Mesenchymal stem cell (in vitro differentiated cells and primary cell): ENCODE results near the gene SHANK3.
A peak's percentile ranks its signal among the peaks of the same experiment; 100 is the strongest.

Source experiments
- DNase-seq: peaks from one replicate; pipeline ENCODE4 v3.0.0-alpha.2; 2013
- H2AFZ ChIP-seq: one replicate; pipeline ENCODE4 v1.6.1; 2013; ENCODE audit warnings: low read depth, mild to moderate bottlenecking, control low read depth, inconsistent platforms, low read length, moderate library complexity
- H2AK5ac ChIP-seq: 2 replicates; pipeline ENCODE4 v1.6.1; 2013; ENCODE audit warnings: low read length, moderate library complexity, mild to moderate bottlenecking, inconsistent platforms; ENCODE audit not compliant: severe bottlenecking
- H2BK120ac ChIP-seq: one replicate; pipeline ENCODE4 v1.6.1; 2013; ENCODE audit warnings: low read depth, mild to moderate bottlenecking, inconsistent platforms, low read length, moderate library complexity
- H2BK12ac ChIP-seq, 2 experiments: one replicate each; pipeline ENCODE4 v1.6.1; 2013; ENCODE audit warnings: inconsistent platforms in 2 of 2, low read length in 2 of 2, mild to moderate bottlenecking in 2 of 2, moderate library complexity in 2 of 2, control low read depth in 1 of 2
- H2BK15ac ChIP-seq: one replicate; pipeline ENCODE4 v1.6.1; 2013; ENCODE audit warnings: mild to moderate bottlenecking, low read depth, inconsistent platforms; ENCODE audit not compliant: poor library complexity, severe bottlenecking
- H2BK5ac ChIP-seq: 2 replicates; pipeline ENCODE4 v1.6.1; 2013; ENCODE audit warnings: low read depth, mild to moderate bottlenecking, low read length, control low read depth, inconsistent platforms; ENCODE audit not compliant: poor library complexity, severe bottlenecking
- H3K14ac ChIP-seq, 2 experiments: one replicate each; pipeline ENCODE4 v1.6.1; 2013; ENCODE audit warnings: inconsistent platforms in 2 of 2, low read length in 2 of 2, control low read depth in 1 of 2, mild to moderate bottlenecking in 1 of 2, moderate library complexity in 1 of 2
- H3K18ac ChIP-seq, 2 experiments: one replicate each; pipeline ENCODE4 v1.6.1; 2013; ENCODE audit warnings: inconsistent platforms in 2 of 2, low read length in 2 of 2, control low read depth in 1 of 2, low read depth in 1 of 2, mild to moderate bottlenecking in 1 of 2
- H3K23ac ChIP-seq, 2 experiments: one replicate each; pipeline ENCODE4 v1.6.1; 2013; ENCODE audit warnings: inconsistent platforms in 2 of 2, low read length in 2 of 2, mild to moderate bottlenecking in 2 of 2, moderate library complexity in 2 of 2, control low read depth in 1 of 2
- H3K27ac ChIP-seq: 2 replicates; pipeline ENCODE4 v1.5.1; 2013; ENCODE audit warnings: mild to moderate bottlenecking, moderate library complexity, low read length, control low read depth, inconsistent platforms; ENCODE audit not compliant: poor library complexity, severe bottlenecking
- H3K27me3 ChIP-seq, 2 experiments: 2 replicates each; pipeline versions ENCODE4 v1.6.1 to v1.7.0; 2013; ENCODE audit warnings: low read length in 2 of 2, mild to moderate bottlenecking in 2 of 2, moderate library complexity in 2 of 2, control low read depth in 1 of 2, inconsistent platforms in 1 of 2; ENCODE audit not compliant: control insufficient read depth in 1 of 2, insufficient read depth in 1 of 2
- H3K36me3 ChIP-seq, 2 experiments: 2 replicates each; pipeline versions ENCODE4 v1.6.1 to v1.7.0; 2013; ENCODE audit warnings: low read length in 2 of 2, control low read depth in 1 of 2, inconsistent platforms in 1 of 2, low read depth in 1 of 2, mild to moderate bottlenecking in 1 of 2; ENCODE audit not compliant: insufficient read depth in 2 of 2, control insufficient read depth in 1 of 2
- H3K4ac ChIP-seq, 2 experiments: one replicate each; pipeline ENCODE4 v1.6.1; 2013; ENCODE audit warnings: inconsistent platforms in 2 of 2, low read length in 2 of 2, mild to moderate bottlenecking in 2 of 2, moderate library complexity in 2 of 2, control low read depth in 1 of 2, low read depth in 1 of 2
- H3K4me1 ChIP-seq: 2 replicates; pipeline ENCODE4 v1.6.1; 2013; ENCODE audit warnings: low read depth, low read length, control low read depth; ENCODE audit not compliant: control insufficient read depth, insufficient read depth
- H3K4me2 ChIP-seq: 2 replicates; pipeline ENCODE4 v1.6.1; 2013; ENCODE audit warnings: low read length, mild to moderate bottlenecking, inconsistent platforms; ENCODE audit not compliant: poor library complexity, severe bottlenecking
- H3K4me3 ChIP-seq, 2 experiments: 2 replicates each; pipeline versions ENCODE4 v1.5.1 to v1.7.0; 2013; ENCODE audit warnings: low read length in 2 of 2, mild to moderate bottlenecking in 2 of 2, control low read depth in 1 of 2, low read depth in 1 of 2; ENCODE audit not compliant: insufficient read depth in 1 of 2
- H3K79me1 ChIP-seq: replicated peaks from 2 replicates; pipeline ENCODE4 v1.6.1; 2013; ENCODE audit warnings: mild to moderate bottlenecking, control low read depth, low read length, inconsistent platforms; ENCODE audit not compliant: poor library complexity, severe bottlenecking
- H3K9ac ChIP-seq: 2 replicates; pipeline ENCODE4 v1.7.0; 2013; ENCODE audit warnings: mild to moderate bottlenecking, low read length, moderate library complexity
- H3K9me3 ChIP-seq: 2 replicates; pipeline ENCODE4 v1.7.0; 2013; ENCODE audit warnings: mild to moderate bottlenecking, low read length; ENCODE audit not compliant: control insufficient read depth
- H4K8ac ChIP-seq: one replicate; pipeline ENCODE4 v1.6.1; 2013; ENCODE audit warnings: inconsistent platforms, mild to moderate bottlenecking, low read length, moderate library complexity
- H4K91ac ChIP-seq: one replicate; pipeline ENCODE4 v1.6.1; 2013; ENCODE audit warnings: mild to moderate bottlenecking, low read length, inconsistent platforms
- WGBS: methylation state at CpG from one replicate; pipeline ENCODE4 v1.1.7; 2013; ENCODE audit warnings: mixed read lengths; 5-methylcytosine and 5-hydroxymethylcytosine counted together

The SHANK3 gene

GRCh38 chr22:50676661-50677492 lies 4.3 kb downstream of the SHANK3 start:
- no peak overlapping the region for H2BK15ac ChIP-seq
- H3K14ac ChIP-seq, result no peak overlapping the region
- H2BK120ac ChIP-seq, result no peak overlapping the region
- H3K18ac ChIP-seq, result no peak overlapping the region
- no peak overlapping the region for H2BK5ac ChIP-seq
- no peak overlapping the region for H3K4me2 ChIP-seq
- H3K4ac ChIP-seq, result no peak overlapping the region
- peaks cover 37 to 42% of the 10 kb centered on the region in 2 experiments for H3K27me3 ChIP-seq
- H3K9me3 ChIP-seq, result no peaks in the 10 kb centered on the region
- no peak overlapping the region for H3K27ac ChIP-seq
- no peak overlapping the region for H4K8ac ChIP-seq
- no peak overlapping the region for H3K23ac ChIP-seq
- no peak for DNase-seq
- 89% methylated on average over 10 of the region's 10 CpGs for WGBS
- no peak overlapping the region for H2AK5ac ChIP-seq
- no peak overlapping the region for H2BK12ac ChIP-seq
- no peak overlapping the region for H3K9ac ChIP-seq
- H2AFZ ChIP-seq, result no peak overlapping the region
- H3K36me3 ChIP-seq, result peaks cover 0 to 7% of the 10 kb centered on the region in 2 experiments
- H3K4me3 ChIP-seq, result no peak overlapping the region
- H3K4me1 ChIP-seq, result peaks cover 20% of the 10 kb centered on the region
- no peak overlapping the region for H4K91ac ChIP-seq
- H3K79me1 ChIP-seq, result no peaks in the 10 kb centered on the region

- Histone ChIP-seq H4K91ac (no peak overlapping the region), H3K79me1 (no peaks in the 10 kb centered on the region), H2AFZ (no peak overlapping the region), H3K4me2 (no peak overlapping the region), H2BK120ac (no peak overlapping the region), H3K18ac (no peak overlapping the region), H2BK12ac (no peak overlapping the region), H3K36me3 (peaks cover 0 to 7% of the 10 kb centered on the region in 2 experiments), H3K27ac (no peak overlapping the region), H3K27me3 (peaks cover 31 to 35% of the 10 kb centered on the region in 2 experiments), H3K14ac (no peak overlapping the region), H4K8ac (no peak overlapping the region), H3K4me3 (no peak overlapping the region), H3K4me1 (peaks cover 18% of the 10 kb centered on the region), H3K9me3 (no peaks in the 10 kb centered on the region), H3K4ac (no peak overlapping the region), H2AK5ac (no peak overlapping the region), H2BK5ac (no peak overlapping the region), H3K23ac (no peak overlapping the region), H3K9ac (no peak overlapping the region), H2BK15ac (no peak overlapping the region)
- DNase-seq, result no peak
- WGBS, result 85% methylated on average over 13 of the region's 13 CpGs
Measured at GRCh38 chr22:50677493-50678217, 5.0 kb downstream of the SHANK3 start.

- WGBS, result 97% methylated on average over 17 of the region's 17 CpGs
- H3K23ac ChIP-seq, result no peak overlapping the region
Measured at GRCh38 chr22:50678218-50678650, 5.6 kb downstream of the SHANK3 start.

More at GRCh38 chr22:50678218-50678650, 5.6 kb downstream of the SHANK3 start:
- H3K4me1 ChIP-seq, result peaks cover 16% of the 10 kb centered on the region
- no peaks in the 10 kb centered on the region for H3K9me3 ChIP-seq
- H3K27ac ChIP-seq, result no peak overlapping the region
- H2BK12ac ChIP-seq, result no peak overlapping the region
- H3K36me3 ChIP-seq, result peaks cover 0 to 7% of the 10 kb centered on the region in 2 experiments
- peaks cover 26 to 29% of the 10 kb centered on the region in 2 experiments for H3K27me3 ChIP-seq
- H2AK5ac ChIP-seq, result no peak overlapping the region
- no peak overlapping the region for H3K9ac ChIP-seq
- H3K18ac ChIP-seq, result no peak overlapping the region
- H2BK5ac ChIP-seq, result no peak overlapping the region
- no peak overlapping the region for H3K4me2 ChIP-seq
- H2BK15ac ChIP-seq, result no peak overlapping the region
- H4K8ac ChIP-seq, result no peak overlapping the region
- H3K14ac ChIP-seq, result no peak overlapping the region
- H2AFZ ChIP-seq, result no peak overlapping the region
- peak overlapping the region; percentile 25 for H4K91ac ChIP-seq
- no peaks in the 10 kb centered on the region for H3K79me1 ChIP-seq
- H3K4ac ChIP-seq, result no peak overlapping the region
- no peak for DNase-seq
- no peak overlapping the region for H3K4me3 ChIP-seq
- no peak overlapping the region for H2BK120ac ChIP-seq
